Left lung (tissue), 10 donors: ENCODE results near the gene HTRA1. TPM values are rescaled to one million over a fixed set of nuclear protein-coding genes. Genes with fewer than 3 reads are reported as not detected.

Experiments
- ATAC-seq: fragments of 200-7000 bp; cut with Tn5 transposase; one replicate; pipeline ENCODE4 v1.9.1; 2020; ENCODE audit warnings: moderate library complexity
- DNase-seq, 4 donors: peaks; one replicate each; pipeline ENCODE4 v3.0.0-alpha.2; 2013 to 2020
- H3K27ac ChIP-seq, 2 donors: fragments of 200-600 bp; sonication (generic) in 1 of 2; one replicate each; pipeline versions ENCODE4 v1.5.0 to v1.8.0; 2020 to 2021
- H3K27me3 ChIP-seq, 2 donors: fragments of 200-600 bp; sonication (generic) in 1 of 2; one replicate each; pipeline versions ENCODE4 v1.5.0 to v1.8.0; 2020 to 2021
- H3K36me3 ChIP-seq, 2 donors: fragments of 200-600 bp; sonication (generic) in 1 of 2; one replicate each; pipeline versions ENCODE4 v1.5.0 to v1.8.0; 2020 to 2021
- H3K4me1 ChIP-seq, 2 donors: fragments of 200-600 bp; one replicate each; pipeline ENCODE4 v1.8.0; 2021
- H3K4me3 ChIP-seq, 2 donors: fragments of 200-600 bp; sonication (generic) in 1 of 2; one replicate each; pipeline versions ENCODE4 v1.5.0 to v1.8.0; 2020 to 2021; ENCODE audit warnings: mild to moderate bottlenecking in 1 of 2
- H3K9me3 ChIP-seq, 2 donors: fragments of 200-600 bp; sonication (generic) in 1 of 2; one replicate each; pipeline versions ENCODE4 v1.5.0 to v1.8.0; 2020 to 2021
- CTCF ChIP-seq, 2 donors: fragments of 200-600 bp; sonication (generic) in 1 of 2; IDR thresholded peaks; one replicate each; pipeline versions ENCODE4 v1.5.0 to v1.8.0; 2021; ENCODE audit warnings: antibody characterized with exemption in 2 of 2
- intact Hi-C, 2 donors: fragments of 100-400 bp; cut with DNase I; formaldehyde crosslinking; loops; one replicate each; pipeline versions ENCODE4 v1.11.2 to v1.14.2; 2022
- polyA plus RNA-seq, 6 donors: library from polyadenylated mRNA; unstranded; fragments of 120-200 nt; gene quantifications; one replicate each; pipeline ENCODE4 v1.2.1, GENCODE V29; 2013; ENCODE audit not compliant: insufficient read length in 6 of 6
- total RNA-seq, 2 donors: library from RNA; stranded (reverse); fragmentation: NEBNext Ultra II Directional; extraction: Animal tissue kit (Norgen Biotek cat#: 25700); gene quantifications; one replicate each; pipeline ENCODE4 v1.2.1, GENCODE V29; 2021
- donor health status: DM: no; HTN: yes; CAD: no.
- donor health status: DM: no; HTN: no; CAD: no.

HTRA1 gene
- total and polyA plus RNA-seq, 8 donors, result 51.3 to 124 (median 73.0) TPM

- Histone ChIP-seq H3K27ac (no peak overlapping the region), H3K9me3 (no peaks in the 10 kb centered on the region), H3K27me3 (no peaks in the 10 kb centered on the region), H3K36me3 (no peaks in the 10 kb centered on the region), H3K4me3 (no peak overlapping the region), H3K4me1 (peaks cover 0 to 5% of the 10 kb centered on the region in 2 donors)
- ATAC-seq, result no peak
- TF ChIP-seq CTCF (IDR thresholded peaks at IDR 0.05), result no peak
- intact Hi-C loops, result no loop called here
- DNase-seq, result no peak
Measured at GRCh38 chr10:122524811-122525210, 63.5 kb downstream of the HTRA1 start.

GRCh38 chr10:122525788-122526187, 64.4 kb downstream of the HTRA1 start:
- H3K36me3 ChIP-seq, result no peaks in the 10 kb centered on the region
- intact Hi-C loops, result no loop called here
- no peaks in the 10 kb centered on the region for H3K27me3 ChIP-seq
- no peak overlapping the region for H3K27ac ChIP-seq
- ATAC-seq (peak; percentile 86), DNase-seq (no peak)
- no peaks in the 10 kb centered on the region for H3K9me3 ChIP-seq
- H3K4me1 ChIP-seq, result peaks cover 0 to 5% of the 10 kb centered on the region in 2 donors
- H3K4me3 ChIP-seq, result no peak overlapping the region
- TF ChIP-seq CTCF (IDR thresholded peaks at IDR 0.05), result peak; percentile 6 to 24

- intact Hi-C loops, result no loop called here
- Histone ChIP-seq H3K9me3 (no peaks in the 10 kb centered on the region), H3K27me3 (no peaks in the 10 kb centered on the region), H3K27ac (no peak overlapping the region), H3K4me3 (no peak overlapping the region), H3K4me1 (peaks cover 0 to 5% of the 10 kb centered on the region in 2 donors), H3K36me3 (no peaks in the 10 kb centered on the region)
- ATAC-seq, result no peak
- no peak for TF ChIP-seq CTCF (IDR thresholded peaks at IDR 0.05)
- DNase-seq, result no peak
Measured at GRCh38 chr10:122526892-122527291, 65.5 kb downstream of the HTRA1 start.

GRCh38 chr10:122530177-122530576, 68.8 kb downstream of the HTRA1 start:
- ATAC-seq (no peak), DNase-seq (no peak)
- Histone ChIP-seq H3K27me3 (no peaks in the 10 kb centered on the region), H3K36me3 (no peaks in the 10 kb centered on the region), H3K9me3 (no peaks in the 10 kb centered on the region), H3K4me3 (no peak overlapping the region), H3K27ac (peak overlapping the region in 1 of 2 donors; percentile 59), H3K4me1 (peaks cover 0 to 5% of the 10 kb centered on the region in 2 donors)
- intact Hi-C loops, result no loop called here
- no peak for TF ChIP-seq CTCF (IDR thresholded peaks at IDR 0.05)

GRCh38 chr10:122531261-122531660, 69.9 kb downstream of the HTRA1 start:
- Histone ChIP-seq H3K9me3 (no peaks in the 10 kb centered on the region), H3K27ac (peak overlapping the region in 1 of 2 donors; percentile 59), H3K4me1 (peaks cover 0 to 5% of the 10 kb centered on the region in 2 donors), H3K27me3 (no peaks in the 10 kb centered on the region), H3K4me3 (no peak overlapping the region), H3K36me3 (no peaks in the 10 kb centered on the region)
- no peak for DNase-seq
- ATAC-seq, result no peak
- no peak for TF ChIP-seq CTCF (IDR thresholded peaks at IDR 0.05)
- intact Hi-C loops, result no loop called here
